ENCODE results near the gene SH3RF3.
"Not testable (repeated sequence)": the region's sequence is repeated elsewhere in the genome, so short reads cannot be mapped to it uniquely, and the experiment has no call there.

Gene SH3RF3

DNA sequence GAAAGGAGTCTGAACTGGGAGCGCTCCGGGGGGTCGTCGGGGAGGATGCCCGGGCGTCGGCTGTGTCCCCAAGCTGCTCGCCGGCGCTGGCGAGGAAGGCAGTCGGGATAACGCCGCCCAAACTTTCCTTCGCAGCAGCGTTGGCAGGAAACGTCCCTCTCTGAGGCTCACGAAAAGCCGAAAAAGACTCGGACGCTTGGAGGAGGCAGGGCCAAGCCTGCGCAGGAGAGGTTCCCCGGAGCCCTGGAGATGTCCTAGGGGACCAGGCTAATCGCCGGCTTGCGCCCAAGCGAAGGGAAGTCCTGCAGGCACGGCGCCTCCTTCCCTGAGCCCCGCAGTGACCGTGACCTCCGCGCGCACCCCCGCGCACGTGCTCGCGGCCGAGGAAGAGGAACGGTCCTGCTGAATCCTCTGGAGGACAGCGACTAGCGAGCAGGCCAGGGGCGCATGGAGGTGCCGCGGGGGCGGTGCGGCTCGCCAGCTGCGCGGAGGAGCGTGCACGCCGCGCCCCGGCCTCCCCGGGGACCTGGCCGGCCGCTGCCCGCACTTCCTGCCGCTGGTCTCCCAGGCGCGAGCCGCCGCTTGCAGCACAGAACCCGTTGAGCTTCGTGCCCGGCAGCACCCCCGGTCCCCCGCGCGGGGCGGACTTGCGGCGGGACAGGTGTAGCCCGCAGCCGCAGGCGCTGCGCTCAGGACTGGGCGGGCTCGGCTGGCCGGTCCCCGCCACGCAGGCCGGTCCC is at the start of gene SH3RF3:
TSS of gene SH3RF3 (plus strand) at position 590 of the 740 bp plus-strand sequence.
- peak; percentile 31 for DNase-seq

DNA sequence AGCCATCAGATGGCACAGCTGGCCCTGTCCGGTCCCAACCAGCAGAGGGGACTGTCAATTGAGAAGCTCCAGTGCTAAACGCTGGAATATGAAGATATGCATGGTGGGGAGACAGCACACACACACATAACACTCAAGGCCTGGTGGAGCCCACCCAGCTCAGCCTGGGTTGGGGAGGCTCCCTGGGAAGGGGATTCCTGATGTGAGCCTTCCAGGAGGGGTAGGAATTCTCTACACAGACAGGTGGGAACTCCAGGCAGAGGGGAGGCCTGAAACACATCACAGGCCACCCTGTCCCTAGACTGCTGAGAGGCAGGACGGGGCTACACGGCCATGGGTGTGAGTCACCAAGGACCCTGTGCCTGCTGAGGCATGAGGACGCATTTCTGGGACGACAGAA is 49.4 kb upstream of the SH3RF3 start:
- DNase-seq, result no peak

DNA sequence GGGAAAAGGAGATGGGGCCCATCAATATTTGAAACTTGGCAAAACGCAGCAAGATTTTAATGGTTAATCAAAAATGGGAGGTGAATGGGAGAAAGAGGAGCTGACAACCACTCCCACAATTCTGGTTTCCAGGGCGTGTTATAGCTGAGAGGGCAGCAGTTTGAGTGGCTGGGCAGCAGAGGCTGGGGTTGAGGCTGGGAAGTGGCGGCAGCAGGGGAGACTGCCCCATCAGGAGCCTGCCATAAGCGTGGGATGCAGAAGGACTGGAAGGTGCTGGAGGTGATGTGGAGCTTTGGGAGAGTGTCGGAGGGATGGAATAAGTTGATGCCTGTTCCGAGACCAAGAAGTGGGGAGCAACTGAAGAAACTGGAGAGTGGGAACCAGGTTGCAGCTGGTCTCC is 48.9 kb upstream of the SH3RF3 start:
- DNase-seq, result no peak

DNA sequence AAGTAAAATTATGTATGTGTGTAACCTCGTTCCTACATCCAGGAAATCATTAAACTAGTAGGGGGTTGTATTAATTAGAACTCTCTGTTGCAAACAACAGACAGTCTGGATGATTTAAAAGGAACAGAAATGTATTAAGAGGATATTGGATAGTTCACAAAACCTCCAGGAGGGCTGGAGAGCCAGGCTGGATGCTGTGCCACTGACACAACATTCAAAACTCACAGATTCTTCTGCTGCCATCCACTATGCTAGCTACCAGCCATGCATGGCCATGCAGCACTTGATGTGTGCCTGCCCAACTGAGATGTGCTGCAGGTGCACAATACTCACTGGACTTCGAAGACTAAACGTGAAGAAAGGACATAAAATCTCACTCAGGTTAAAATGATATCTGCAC is 48.2 kb upstream of the SH3RF3 start:
- no peak for DNase-seq

DNA sequence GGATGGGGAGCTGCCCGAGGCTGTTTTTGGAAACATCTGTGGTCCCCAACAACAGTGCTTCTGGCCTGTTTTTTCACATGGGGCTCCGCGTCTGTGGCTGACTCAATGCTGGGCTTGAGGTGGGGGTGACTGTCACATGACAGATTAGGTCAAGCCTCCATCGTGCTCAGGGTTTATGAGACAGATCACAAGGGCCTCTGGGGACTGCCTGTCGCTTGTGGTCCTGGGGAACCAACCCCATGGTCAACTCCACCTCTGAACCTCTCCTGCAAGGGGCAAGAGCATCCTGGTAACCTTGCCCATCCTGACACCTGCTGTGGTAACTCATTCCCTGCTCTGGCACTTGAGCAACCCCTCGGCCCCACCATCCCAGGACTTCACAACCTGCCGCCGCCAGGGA is 47.6 kb upstream of the SH3RF3 start:
- no peak for DNase-seq

DNA sequence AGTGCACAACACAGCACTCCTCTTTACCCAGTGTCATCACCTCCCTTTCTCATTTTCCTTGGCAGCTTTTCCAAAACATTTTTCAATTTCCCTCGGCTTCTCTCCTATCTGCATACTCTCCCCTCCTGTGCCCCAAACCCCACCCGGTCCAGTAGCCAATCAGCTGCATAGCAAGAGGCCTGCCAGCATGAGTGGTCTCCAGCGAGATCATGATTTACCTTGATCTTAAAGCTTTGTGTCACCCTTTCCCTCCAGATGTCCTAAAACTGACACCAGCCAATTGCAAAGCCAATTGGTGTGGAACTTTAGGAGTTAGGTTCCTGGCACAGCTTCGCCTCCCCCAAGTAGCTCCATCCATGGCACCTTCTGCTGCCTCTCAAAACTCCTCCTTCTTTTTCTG is 45.2 kb upstream of the SH3RF3 start:
- no peak for DNase-seq

DNA sequence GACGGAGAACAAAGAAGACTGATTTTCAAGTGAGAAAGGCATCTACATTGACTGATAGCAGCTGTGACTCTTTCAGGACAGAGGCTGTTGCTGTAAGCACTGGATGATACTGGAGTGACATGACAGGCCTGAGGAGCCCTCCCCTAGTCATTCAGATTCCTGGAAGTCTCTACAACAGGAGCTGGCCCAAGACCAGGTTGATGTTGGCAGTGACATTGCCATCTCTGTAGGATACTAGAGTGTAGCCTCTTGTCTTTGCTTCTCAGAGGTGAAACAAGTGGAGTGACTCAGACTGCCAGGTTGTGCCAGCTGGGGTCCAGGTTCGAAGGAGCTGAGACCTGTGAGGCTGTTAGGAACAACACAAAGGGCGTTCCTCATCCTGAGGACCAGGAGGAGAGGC is 44.7 kb upstream of the SH3RF3 start:
- DNase-seq, result no peak

DNA sequence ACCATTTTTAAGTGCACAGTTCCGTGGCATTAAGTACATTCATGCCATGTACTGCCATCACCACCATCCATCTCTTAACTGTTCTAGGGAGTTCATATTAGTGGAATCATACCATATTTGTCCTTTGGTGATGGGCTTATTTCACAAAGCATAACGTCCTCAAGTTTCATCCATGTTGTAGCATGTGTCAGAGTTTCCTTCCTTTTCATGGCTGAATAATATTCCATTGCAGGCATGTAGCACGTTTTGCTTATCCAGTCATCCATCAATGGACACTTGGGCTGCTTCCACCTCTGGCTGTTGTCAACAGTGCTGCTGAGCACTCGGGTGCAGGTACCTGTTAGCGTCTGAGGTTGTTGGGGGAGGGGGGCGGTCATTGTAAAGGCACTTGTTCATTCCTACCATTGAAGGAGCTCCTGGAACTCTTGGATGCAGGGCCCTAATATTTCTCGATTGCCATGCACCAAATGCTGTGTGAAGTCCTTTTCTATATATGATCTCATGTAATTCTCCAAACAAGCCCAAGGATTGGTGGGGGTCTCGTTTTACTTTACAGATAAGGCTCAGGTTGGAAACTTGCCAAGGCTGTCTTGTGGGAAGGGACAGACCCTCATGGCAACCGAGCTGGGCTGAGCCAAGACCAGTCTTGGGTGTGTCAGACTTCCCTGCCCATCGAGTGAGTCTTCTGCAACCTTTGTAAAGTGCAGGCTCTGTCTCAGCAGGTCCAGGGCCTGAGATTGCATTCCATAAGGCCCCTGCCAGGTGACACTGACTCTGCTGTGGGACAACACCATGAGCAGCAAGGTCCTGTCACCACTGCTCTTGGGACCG is 42.9 kb upstream of the SH3RF3 start:
- no peak for DNase-seq

DNA sequence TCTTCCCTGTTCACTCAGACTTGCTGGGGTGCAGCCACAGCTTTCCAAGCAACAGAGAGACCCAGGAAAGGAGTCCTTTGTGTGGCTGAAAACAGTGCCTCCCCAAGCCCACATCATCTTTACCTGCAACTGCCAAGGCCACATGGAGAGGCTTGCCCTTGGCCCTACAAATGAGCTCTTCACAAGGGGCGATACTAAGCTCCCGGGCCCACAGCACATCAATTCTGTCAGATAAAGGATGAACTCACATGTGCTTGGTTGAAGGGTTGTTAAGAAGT is 42.3 kb upstream of the SH3RF3 start:
- no peak for DNase-seq

DNA sequence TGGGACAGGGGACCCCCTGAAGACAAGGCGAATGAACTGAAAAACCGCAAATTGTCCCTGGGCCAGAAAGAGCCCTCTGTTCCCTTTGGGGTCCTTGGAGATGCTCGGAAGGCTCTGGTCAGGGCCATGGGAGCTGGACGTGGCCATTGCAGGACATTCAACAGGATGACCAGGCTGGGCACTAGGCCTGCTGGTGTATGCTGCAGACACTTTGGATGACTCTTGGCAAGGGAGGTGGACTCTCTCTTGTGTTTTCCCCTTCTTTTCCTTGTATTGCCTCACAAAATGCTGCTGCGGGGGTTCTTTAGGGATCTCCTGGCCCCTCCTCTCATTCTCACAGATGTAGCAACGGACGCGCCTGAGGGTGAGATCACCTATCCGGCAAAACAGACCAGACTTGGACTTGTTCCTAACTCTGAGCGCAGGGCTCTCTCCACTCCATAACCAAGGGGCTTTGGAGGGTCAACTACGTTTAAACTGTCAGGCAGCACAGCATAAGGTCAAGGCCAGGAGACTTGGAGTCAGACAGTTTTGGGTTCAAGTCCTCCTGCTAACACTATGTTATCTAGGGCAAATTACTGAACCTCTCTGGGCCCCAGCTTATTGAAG is 41.8 kb upstream of the SH3RF3 start:
- no peak for DNase-seq

DNA sequence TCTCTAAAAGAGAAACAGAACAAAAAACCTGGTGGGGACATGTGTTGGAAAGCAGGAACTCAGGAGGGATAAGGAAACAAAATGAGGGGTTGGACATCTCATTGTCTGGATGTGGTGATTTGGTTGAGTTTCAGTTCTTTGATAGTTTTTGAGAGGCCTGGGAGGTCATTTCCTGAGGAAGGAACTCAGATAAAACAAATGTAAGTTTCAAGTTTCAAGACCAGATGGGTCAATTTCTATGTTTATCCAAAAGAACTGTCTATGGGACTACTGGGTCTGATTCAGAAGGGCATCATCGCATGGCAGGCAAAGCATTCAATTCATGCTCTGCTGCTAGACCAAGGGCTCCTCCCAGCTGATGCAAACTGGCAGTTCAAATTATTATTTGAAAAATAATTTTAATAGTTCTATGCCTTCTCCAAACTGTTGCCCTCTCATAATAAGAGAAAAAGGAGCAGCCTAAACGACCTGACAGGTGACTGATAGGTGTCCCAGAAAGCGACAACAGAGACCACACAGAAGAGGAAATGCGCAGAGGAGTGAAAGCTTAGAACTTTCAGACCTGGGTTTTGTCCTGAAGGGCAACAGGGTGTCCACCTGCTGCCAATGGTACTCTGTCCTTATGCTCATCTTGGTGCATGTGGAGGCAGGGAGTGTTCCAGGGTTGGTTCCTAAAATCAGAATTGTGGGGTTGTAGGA is 39.3 kb upstream of the SH3RF3 start:
- DNase-seq, result no peak

DNA sequence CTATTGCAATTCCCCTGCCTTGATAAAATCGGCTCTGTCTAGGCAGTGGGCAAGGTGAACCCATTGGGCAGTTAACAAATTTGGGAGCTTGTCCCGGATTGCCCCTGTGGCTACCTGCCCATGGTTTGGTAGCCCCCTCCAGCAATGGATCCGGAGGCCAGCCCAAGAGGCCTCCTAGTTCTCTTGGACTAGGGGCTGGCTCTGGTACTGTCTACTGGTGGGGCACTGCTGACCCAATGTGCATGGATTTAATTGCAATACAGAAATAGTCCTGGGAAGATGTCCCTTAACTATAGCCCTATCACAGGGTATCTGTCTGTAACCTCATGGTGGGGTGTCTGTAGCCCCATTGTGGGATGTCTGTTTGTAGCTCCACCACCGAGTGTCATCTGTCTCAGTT is 37.5 kb upstream of the SH3RF3 start:
- no peak for DNase-seq

DNA sequence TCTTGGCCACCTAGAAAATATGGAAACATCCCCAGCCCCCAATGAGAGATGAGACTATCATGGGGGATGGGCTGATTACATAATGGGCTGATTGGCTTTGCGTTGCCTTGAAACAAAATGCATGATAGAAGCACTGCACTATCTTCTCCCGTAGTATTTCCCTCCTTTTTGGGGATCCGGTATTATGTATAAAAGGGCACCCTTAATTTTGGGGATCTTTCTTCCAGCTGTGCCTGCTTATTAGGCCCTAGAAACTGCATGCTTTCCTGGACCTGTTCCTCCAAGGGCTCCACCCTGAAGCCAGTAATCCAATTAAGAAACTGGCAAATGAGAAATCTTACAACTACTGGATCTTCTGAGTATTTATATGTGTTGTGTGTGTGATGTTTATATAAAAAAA is 34.9 kb upstream of the SH3RF3 start:
- no peak for DNase-seq

DNA sequence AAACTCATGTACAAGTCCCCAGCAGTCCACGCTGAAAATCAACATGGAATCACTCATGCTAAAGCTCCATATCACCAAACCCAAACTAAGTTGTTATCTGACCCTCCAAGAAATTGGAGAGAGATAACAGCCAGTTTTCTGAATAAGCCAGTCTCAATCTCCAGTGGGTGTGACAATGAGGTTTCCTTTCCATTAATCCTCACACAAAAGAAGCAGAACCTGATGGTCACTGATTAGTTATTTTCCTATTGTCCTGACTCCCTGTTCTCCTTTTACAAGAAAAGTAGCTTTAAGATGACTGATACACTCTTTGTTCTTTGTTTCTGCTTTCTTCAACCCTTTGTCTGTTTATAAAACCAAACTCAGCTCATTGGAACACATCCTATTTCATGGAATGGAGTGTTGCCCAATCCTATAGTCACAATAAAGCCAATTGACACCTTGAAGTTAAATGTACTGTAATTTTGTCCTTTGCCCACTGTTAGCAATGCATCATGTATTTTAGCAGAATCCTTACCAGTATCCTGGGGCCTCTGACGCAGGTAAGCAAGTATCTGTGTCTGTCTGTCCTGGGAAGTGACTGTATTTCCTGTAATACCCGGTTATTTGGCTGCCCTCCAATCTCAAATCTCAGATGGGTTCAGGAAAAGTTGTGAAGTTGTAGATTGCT is 30.6 kb upstream of the SH3RF3 start:
- no peak for DNase-seq

DNA sequence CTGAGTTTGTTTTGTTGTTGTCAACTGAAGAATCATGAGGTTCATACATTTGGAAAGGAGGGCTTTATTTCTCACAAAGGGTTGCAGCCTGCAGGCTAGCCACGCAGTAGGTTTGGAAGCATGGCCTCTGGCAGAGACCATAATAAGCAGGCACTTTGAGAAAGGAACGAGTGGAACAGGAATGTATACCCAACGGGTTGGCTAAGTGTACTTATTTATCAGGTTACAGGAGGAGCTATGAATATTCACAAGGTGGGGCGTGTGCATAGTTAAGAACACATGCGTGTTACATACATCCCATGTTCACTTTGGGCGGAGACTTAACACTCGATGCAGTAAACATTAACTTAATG is 30.1 kb upstream of the SH3RF3 start:
- no peak for DNase-seq

DNA sequence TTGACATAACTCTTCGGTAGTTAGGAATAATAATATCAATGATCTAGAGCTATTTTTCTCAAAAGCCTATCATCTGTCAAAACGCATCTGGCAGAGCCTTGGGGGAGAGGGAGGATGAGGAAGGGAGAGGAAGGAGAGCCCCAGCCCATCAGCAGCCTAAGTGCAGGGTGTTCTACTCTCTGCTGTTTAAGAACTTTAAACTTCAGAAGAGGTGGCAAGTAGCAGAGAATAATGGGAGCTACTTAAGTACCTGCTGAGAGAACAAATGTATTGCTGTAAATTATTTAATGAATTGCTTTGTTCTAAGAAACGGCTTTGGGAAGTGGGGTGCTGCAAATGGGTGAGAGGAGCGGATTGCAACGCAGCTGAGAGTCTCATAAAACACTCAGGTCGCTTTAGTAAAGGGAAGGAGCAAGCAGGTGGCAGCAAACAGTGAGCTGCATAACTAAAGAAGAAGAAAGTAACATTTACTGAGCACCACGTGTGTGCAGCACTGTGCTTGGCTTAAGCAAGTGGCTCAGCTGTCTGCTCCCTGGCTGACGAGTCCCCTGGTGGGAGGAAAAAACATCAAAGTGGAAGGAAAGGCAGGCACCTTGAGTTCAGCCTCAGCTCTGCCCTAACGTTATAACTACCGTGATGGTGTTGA is 26.3 kb upstream of the SH3RF3 start:
- no peak for DNase-seq

DNA sequence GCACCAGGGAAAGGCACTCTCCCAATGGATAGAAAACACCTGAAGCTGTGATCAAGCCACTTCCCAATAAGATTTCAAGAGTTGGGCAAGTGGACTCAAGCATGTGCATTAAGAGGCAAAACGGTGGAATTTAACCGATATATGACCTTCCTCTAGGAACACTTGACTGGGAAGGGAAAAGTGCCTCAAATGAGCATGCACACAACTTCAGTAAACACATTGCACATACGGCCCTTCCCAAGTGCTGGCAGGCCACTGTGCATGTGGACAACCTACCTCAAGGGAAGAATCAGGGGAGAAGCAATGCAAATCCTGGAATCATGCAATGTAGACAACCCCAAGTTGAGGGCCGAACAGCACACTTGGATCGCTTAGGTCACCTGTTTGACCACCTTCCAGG is 23.9 kb upstream of the SH3RF3 start:
- DNase-seq, result no peak

DNA sequence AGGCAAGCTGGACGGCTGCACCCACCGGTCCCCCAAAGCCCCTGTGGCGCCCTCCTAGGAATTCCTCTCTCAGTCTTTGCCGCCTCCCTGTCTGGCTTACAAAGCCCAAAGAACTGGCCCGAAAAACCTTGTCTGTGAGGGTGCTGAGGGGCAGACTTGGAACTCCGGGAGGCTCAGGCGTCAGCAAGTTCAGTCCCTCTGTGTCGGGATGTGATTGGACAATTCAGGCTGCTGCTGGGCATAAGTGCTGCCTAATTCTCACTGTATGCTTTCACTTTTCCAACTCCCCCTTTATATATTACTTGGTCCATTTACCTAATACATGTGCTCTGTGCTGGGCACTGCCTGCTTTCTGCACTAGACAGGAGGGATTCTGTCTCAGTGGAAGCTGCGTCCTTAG is 20.3 kb upstream of the SH3RF3 start:
- no peak for DNase-seq

DNA sequence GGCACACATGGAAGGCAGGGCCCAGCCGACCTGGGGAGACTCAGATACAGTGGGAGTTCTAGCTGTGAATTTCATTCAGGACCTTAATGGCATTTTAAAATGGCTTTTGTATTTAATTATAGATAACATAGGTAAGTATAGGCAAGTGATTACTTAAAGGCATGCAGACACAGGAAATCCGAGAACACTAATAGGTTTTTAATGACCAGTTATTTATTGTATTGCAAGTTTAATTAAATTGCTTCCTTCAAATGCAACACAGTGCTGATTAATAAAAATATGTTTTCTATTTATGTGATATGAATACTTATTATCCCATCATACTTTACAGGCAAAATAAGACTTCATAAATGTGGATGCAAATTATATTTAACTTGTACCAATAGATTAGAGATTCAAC is 19.7 kb upstream of the SH3RF3 start:
- DNase-seq, result no peak

DNA sequence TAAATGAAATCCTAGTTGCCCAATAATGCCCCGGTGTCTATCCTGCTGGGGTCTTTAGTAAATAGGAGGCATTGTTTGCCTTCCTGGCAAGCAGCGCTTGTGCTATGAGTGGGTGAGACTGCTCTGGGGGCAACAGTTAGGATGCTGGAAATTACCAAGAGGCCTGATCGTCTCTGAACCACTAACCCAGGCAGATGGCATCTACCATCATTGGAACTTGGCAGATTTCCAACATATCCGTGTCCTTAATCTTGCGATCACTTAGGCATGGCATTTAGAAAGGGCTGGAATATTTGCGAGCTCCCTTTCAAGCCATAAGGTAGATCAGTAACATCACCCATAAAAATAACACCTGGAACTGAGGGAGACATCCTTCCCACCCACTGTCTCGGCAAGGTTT is 18.8 kb upstream of the SH3RF3 start:
- DNase-seq, result peak; percentile 50

DNA sequence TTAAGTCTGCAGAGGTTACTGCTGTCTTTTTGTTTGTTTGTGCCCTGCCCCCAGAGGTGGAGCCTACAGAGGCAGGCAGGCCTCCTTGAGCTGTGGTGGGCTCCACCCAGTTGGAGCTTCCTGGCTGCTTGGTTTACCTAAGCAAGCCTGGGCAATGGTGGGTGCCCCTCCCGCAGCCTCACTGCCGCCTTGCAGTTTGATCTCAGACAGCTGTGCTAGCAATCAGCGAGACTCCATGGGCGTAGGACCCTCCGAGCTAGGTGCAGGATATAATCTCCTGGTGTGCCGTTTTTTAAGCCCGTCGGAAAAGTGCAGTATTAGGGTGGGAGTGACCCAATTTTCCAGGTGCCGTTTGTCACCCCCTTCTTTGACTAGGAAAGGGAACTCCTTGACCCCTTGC is 11.8 kb upstream of the SH3RF3 start:
- not testable (repeated sequence) for DNase-seq

DNA sequence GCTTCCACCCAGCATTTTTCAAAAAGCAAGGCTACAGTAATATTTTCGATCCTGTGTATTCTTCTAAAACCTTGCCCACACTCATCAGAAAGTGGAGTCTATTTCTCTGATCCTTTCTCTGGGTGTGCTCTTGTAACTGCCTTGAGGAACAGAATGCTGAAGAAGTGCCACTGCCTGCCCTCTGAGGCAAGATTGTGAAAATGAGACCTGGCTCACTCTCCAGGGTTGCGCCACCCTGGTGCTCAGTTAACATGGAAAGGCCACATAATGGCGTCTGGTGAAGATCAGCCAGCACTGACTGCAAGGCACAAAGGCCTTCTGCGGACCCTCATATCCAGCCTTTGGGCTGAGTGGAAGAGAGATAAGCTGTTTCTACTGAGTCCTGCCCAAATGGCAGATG is 11.2 kb upstream of the SH3RF3 start:
- DNase-seq, result no peak

DNA sequence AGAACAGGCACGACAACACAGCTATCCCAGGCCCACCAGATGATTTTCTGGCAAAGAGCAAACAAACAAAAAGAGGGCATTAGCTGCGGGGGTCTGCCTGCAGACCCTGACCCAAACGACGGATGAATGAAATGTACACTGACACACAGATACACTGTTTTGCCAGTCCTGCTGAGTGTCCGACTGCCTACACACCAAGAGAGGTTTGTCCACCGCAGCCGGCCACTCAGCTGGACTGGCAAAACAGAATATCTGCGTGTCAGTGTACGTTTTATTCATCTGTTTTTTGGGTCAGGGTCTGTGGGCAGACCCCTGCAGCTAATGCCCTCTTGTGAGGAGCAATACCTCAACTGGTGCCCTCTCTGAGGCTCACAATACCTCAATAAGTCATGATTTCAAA is 10.7 kb upstream of the SH3RF3 start:
- no peak for DNase-seq

Data from NCI-H1105 treated with DMSO at 0.1 percent for 48 hours (cell line).